Mucosa of descending colon (tissue), 3 donors: ENCODE data around the gene MEX3B. TPM values are rescaled to one million over a fixed set of nuclear protein-coding genes. Genes with fewer than 3 reads are reported as not detected.

Experiments used
- ATAC-seq: fragments of 200-7000 bp; cut with Tn5 transposase; one replicate; pipeline ENCODE4 v1.9.1; 2020; ENCODE audit warnings: mild to moderate bottlenecking, moderate library complexity
- DNase-seq, 3 donors: peaks; one replicate each; pipeline ENCODE4 v3.0.0-alpha.2; 2020
- H3K36me3 ChIP-seq: fragments of 200-600 bp; one replicate; pipeline ENCODE4 v1.8.0; 2021; ENCODE audit warnings: low read depth, mild to moderate bottlenecking
- H3K4me1 ChIP-seq: fragments of 200-600 bp; one replicate; pipeline ENCODE4 v1.8.0; 2021; ENCODE audit warnings: low read depth, mild to moderate bottlenecking
- H3K4me3 ChIP-seq: fragments of 200-600 bp; one replicate; pipeline ENCODE4 v1.8.0; 2021; ENCODE audit warnings: mild to moderate bottlenecking
- H3K9me3 ChIP-seq: fragments of 200-600 bp; one replicate; pipeline ENCODE4 v1.8.0; 2021; ENCODE audit warnings: mild to moderate bottlenecking
- intact Hi-C, 2 donors: fragments of 100-400 bp; cut with DNase I in 1 of 2; cut with micrococcal nuclease in 1 of 2; formaldehyde crosslinking; loops; one replicate each; pipeline versions ENCODE4 v1.11.0 to v1.11.1; 2022; cut with DNase I, micrococcal nuclease
- total RNA-seq, 3 donors: library from RNA; stranded (reverse); fragmentation: NEBNext Ultra II Directional in 2 of 3; extraction: Animal tissue kit (Norgen Biotek cat#: 25700) in 2 of 3; gene quantifications; one replicate each; pipeline versions ENCODE4 v1.2.1 to v1.2.4, GENCODE V29; 2021 to 2023
- TF ChIP-seq, protein P1 (sequence below): fragments of 200-600 bp; IDR thresholded peaks from one replicate; pipeline ENCODE4 v1.8.0; 2022; ENCODE audit warnings: antibody characterized with exemption, mild to moderate bottlenecking
- donor health status: DM: no; HTN: no; CAD: no; lungs with moderate emphysema.
- donor health status: DM: no; HTN: no; CAD: no.
- donor health status: DM: no; HTN: yes; CAD: no.

Gene MEX3B
- total RNA-seq, 3 donors from 2014 or later, result 0.29 to 5.5 (median 1.1) TPM

DNA sequence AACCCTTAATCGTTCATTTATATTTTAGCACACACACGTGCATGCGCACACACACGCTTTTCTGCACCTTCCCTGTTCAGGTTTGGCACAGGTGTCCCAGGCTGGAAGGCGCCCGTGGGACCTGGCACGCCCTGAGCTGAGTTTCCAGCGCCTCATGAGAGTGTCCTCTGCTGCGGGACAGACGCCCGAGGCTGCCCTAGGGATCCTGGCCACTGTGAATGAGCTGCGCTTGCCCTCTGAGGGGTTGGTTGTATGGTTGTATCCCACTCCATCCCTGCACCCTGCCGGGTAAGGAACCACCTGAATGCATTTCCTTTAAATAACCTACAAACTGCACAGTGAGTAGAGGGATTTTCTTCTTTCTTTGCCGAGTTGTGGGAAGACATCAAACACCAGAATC lies 12.2 kb upstream of the MEX3B start:
- DNase-seq (no peak), ATAC-seq (no peak)
- TF ChIP-seq, protein P1, sequence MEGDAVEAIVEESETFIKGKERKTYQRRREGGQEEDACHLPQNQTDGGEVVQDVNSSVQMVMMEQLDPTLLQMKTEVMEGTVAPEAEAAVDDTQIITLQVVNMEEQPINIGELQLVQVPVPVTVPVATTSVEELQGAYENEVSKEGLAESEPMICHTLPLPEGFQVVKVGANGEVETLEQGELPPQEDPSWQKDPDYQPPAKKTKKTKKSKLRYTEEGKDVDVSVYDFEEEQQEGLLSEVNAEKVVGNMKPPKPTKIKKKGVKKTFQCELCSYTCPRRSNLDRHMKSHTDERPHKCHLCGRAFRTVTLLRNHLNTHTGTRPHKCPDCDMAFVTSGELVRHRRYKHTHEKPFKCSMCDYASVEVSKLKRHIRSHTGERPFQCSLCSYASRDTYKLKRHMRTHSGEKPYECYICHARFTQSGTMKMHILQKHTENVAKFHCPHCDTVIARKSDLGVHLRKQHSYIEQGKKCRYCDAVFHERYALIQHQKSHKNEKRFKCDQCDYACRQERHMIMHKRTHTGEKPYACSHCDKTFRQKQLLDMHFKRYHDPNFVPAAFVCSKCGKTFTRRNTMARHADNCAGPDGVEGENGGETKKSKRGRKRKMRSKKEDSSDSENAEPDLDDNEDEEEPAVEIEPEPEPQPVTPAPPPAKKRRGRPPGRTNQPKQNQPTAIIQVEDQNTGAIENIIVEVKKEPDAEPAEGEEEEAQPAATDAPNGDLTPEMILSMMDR, result no peak
- H3K4me1 ChIP-seq, result no peaks in the 10 kb centered on the region
- no peak overlapping the region for H3K4me3 ChIP-seq
- intact Hi-C loops, result no loop called here
- no peaks in the 10 kb centered on the region for H3K9me3 ChIP-seq
- no peaks in the 10 kb centered on the region for H3K36me3 ChIP-seq

DNA sequence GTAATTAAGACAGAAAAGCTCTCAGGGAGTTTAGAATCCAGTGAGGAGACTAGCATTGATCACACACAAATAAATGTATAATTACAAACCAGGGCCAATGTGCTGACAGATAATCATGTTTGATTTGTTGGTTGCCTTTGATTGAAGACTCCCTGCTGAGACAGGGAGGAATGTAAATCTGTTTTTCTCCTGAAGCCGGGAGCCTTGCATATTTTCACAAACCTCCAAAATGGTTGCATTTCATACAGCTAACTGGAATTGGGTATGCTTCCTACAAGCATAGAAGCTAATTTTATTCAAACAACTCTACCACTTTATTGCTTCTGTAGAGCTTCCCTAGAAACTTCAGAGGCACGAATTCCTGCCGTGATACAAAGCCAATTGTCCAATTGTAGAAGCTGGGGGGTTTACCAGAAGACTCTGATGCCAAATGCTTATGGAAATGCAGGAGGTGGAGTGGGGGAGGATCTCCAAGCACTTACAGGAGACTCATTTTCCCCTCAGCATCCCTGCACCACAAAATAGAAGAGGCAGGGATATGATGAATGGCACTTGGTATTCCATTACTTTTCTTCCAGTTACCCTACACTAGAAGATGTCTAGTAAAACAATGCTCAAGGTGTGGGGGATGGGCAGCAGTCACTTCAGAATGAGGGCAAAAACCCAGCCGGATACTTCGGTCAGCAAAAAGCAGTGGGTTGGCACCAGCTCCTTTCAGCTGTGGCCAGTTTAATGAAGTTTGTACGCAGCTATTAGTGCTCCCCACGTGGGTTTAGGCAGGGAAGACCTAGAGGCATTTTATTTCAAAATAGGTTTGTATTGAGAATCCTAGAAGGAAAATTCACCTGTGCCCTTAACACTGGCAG lies 11.4 kb upstream of the MEX3B start:
- no peak for ATAC-seq
- intact Hi-C loops, result no loop called here
- DNase-seq, result no peak
- H3K4me3 ChIP-seq, result no peak overlapping the region
- TF ChIP-seq, protein P1, result no peak
- no peaks in the 10 kb centered on the region for H3K4me1 ChIP-seq
- no peaks in the 10 kb centered on the region for H3K9me3 ChIP-seq
- H3K36me3 ChIP-seq, result no peaks in the 10 kb centered on the region

DNA sequence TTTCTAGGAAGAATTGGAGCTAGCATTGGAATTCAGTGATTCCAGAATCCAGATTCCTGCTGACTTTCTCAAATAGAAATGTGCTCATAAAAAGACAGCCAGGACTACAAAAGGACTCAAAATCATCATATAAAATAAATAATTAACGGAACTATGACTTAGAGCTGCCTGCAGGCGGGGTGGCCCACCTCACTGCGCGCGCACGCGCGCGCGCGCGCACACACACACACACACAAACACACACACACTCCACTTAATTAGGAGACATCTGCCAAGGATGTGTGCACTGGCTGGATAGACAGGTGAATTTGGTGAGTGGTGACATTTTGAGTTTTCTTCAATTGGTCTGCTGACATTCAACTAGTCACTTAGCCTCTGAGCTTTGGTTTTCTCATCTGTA lies 6.9 kb upstream of the MEX3B start:
- TF ChIP-seq, protein P1, result no peak
- H3K4me1 ChIP-seq, result peaks cover under 1% of the 10 kb centered on the region
- ATAC-seq, result no peak
- DNase-seq, result no peak
- H3K36me3 ChIP-seq, result no peaks in the 10 kb centered on the region
- intact Hi-C loops, result no loop called here
- H3K9me3 ChIP-seq, result no peaks in the 10 kb centered on the region
- no peak overlapping the region for H3K4me3 ChIP-seq

DNA sequence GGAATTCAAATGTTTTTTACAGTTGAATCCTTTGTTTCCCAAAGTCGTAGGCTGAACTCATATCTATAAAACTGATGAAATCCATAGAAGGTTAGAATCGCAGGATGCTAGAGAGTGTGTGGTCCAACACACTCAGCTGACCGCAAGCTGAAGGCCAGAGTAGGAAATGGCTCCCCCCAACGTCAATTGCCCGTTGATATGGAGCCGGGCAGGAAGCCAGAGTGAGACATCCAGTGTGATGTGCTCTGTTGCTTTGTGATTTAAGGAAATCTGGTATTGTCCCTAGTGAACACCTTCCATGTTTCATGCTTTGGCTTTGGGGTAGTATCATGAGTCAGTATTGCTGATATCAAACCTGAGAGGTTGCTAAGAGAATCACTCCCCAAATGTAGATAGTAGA lies 5.8 kb upstream of the MEX3B start:
- ATAC-seq, result no peak
- Histone ChIP-seq H3K4me3 (no peak overlapping the region), H3K9me3 (no peaks in the 10 kb centered on the region), H3K36me3 (no peaks in the 10 kb centered on the region), H3K4me1 (peaks cover 8% of the 10 kb centered on the region)
- TF ChIP-seq, protein P1, result no peak
- no peak for DNase-seq
- intact Hi-C loops, result no loop called here

DNA sequence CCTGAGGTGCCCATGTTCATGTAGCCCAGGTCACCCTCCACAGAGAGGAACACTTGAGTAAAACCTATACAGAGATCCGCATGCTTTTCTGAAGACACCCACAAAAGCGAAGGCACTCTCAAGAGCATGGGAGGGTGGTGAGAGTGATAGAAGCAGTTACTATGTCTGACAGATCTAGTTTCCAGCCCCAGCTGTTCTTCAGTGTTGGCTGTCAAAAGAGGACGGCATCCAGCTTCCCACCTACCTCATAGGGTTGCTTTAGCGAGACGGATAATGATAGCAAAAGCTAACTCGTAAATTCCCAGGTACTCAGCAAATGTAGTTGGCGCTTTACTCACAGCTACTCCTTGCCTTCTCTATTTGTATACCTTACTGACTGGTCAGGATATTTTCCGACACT lies 3.0 kb upstream of the MEX3B start:
- intact Hi-C loops, result no loop called here
- TF ChIP-seq, protein P1, result no peak
- ATAC-seq (no peak), DNase-seq (no peak)
- Histone ChIP-seq H3K36me3 (no peaks in the 10 kb centered on the region), H3K4me1 (peaks cover 20% of the 10 kb centered on the region), H3K4me3 (no peak overlapping the region), H3K9me3 (no peaks in the 10 kb centered on the region)
